Neural crest cell (in vitro differentiated cells): Measurements from ENCODE around the gene RFX3. TPM values are rescaled to one million over a fixed set of nuclear protein-coding genes. Genes with fewer than 3 reads are reported as not detected.

Experiments
- DNase-seq: peaks from one replicate; pipeline ENCODE4 v3.0.0; 2021; ENCODE audit warnings: low read depth, mixed read lengths, low spot score
- H3K27ac Mint-ChIP-seq: one replicate; pipeline ENCODE4 v1.8.0; 2021; ENCODE audit warnings: mild to moderate bottlenecking, mixed read lengths; ENCODE audit not compliant: unreplicated experiment
- H3K27me3 Mint-ChIP-seq: 2 replicates; pipeline ENCODE4 v1.8.0; 2021; ENCODE audit warnings: low read depth, mild to moderate bottlenecking, mixed read lengths
- H3K36me3 Mint-ChIP-seq: 2 replicates; pipeline ENCODE4 v1.8.0; 2021; ENCODE audit warnings: low read depth, mild to moderate bottlenecking, mixed read lengths
- H3K4me1 Mint-ChIP-seq: 2 replicates; pipeline ENCODE4 v1.8.0; 2021; ENCODE audit warnings: mixed read lengths
- H3K4me3 Mint-ChIP-seq: one replicate; pipeline ENCODE4 v1.8.0; 2021; ENCODE audit warnings: mild to moderate bottlenecking, mixed read lengths
- H3K9me3 Mint-ChIP-seq: 2 replicates; pipeline ENCODE4 v1.8.0; 2021; ENCODE audit warnings: mixed read lengths
- CTCF ChIP-seq: fragments of 200-600 bp; sonication (generic); conservative IDR thresholded peaks from 2 replicates; pipeline ENCODE4 v1.5.0; 2021; ENCODE audit warnings: antibody characterized with exemption, mild to moderate bottlenecking
- total RNA-seq: library from RNA; stranded (reverse); gene quantifications from 2 replicates; pipeline ENCODE4 v1.2.1, GENCODE V29; 2021

The RFX3 gene
- total RNA-seq, 1 donor from 2014 or later: 46.9 TPM

- H3K9me3 Mint-ChIP-seq: no peaks in the 10 kb centered on the region
- H3K4me1 Mint-ChIP-seq: peaks cover 68% of the 10 kb centered on the region
- TF ChIP-seq CTCF: no peak
- H3K27me3 Mint-ChIP-seq: no peaks in the 10 kb centered on the region
- no peak for DNase-seq
- no peak overlapping the region for H3K27ac Mint-ChIP-seq
- peaks cover 13% of the 10 kb centered on the region for H3K36me3 Mint-ChIP-seq
- no peak overlapping the region for H3K4me3 Mint-ChIP-seq
Observed at GRCh38 chr9:3477236-3477834, 48.5 kb downstream of the RFX3 start.

GRCh38 chr9:3475300-3476020, 50.3 kb downstream of the RFX3 start:
- peak overlapping the region; percentile 68 for H3K27ac Mint-ChIP-seq
- no peak for TF ChIP-seq CTCF
- H3K4me1 Mint-ChIP-seq: peaks cover 75% of the 10 kb centered on the region
- no peaks in the 10 kb centered on the region for H3K9me3 Mint-ChIP-seq
- peak overlapping the region; percentile 42 for H3K4me3 Mint-ChIP-seq
- no peak for DNase-seq
- peaks cover 13% of the 10 kb centered on the region for H3K36me3 Mint-ChIP-seq
- H3K27me3 Mint-ChIP-seq: no peaks in the 10 kb centered on the region

GRCh38 chr9:3474821-3475220, 51.0 kb downstream of the RFX3 start:
- no peak for TF ChIP-seq CTCF
- Mint-ChIP-seq H3K9me3 (no peaks in the 10 kb centered on the region), H3K27ac (peak overlapping the region; percentile 68), H3K27me3 (no peaks in the 10 kb centered on the region), H3K4me1 (peaks cover 71% of the 10 kb centered on the region), H3K36me3 (peaks cover 16% of the 10 kb centered on the region), H3K4me3 (peak overlapping the region; percentile 42)
- DNase-seq: no peak

GRCh38 chr9:3473405-3473804, 52.4 kb downstream of the RFX3 start:
- no peak for DNase-seq
- H3K36me3 Mint-ChIP-seq: peaks cover 12% of the 10 kb centered on the region
- H3K27me3 Mint-ChIP-seq: no peaks in the 10 kb centered on the region
- H3K4me1 Mint-ChIP-seq: peaks cover 69% of the 10 kb centered on the region
- no peak overlapping the region for H3K27ac Mint-ChIP-seq
- H3K4me3 Mint-ChIP-seq: no peak overlapping the region
- no peak for TF ChIP-seq CTCF
- no peaks in the 10 kb centered on the region for H3K9me3 Mint-ChIP-seq

GRCh38 chr9:3471883-3472282, 53.9 kb downstream of the RFX3 start:
- Mint-ChIP-seq H3K27ac (no peak overlapping the region), H3K4me3 (no peak overlapping the region), H3K27me3 (no peaks in the 10 kb centered on the region), H3K4me1 (peaks cover 70% of the 10 kb centered on the region), H3K9me3 (no peaks in the 10 kb centered on the region), H3K36me3 (peaks cover 3% of the 10 kb centered on the region)
- no peak for TF ChIP-seq CTCF
- DNase-seq: no peak
